ENCODE data around the gene EYS.
A peak's percentile ranks its signal among the peaks of the same experiment; 100 is the strongest.
"Not testable (repeated sequence)": the region's sequence is repeated elsewhere in the genome, so short reads cannot be mapped to it uniquely, and the experiment has no call there.

Gene EYS

DNA sequence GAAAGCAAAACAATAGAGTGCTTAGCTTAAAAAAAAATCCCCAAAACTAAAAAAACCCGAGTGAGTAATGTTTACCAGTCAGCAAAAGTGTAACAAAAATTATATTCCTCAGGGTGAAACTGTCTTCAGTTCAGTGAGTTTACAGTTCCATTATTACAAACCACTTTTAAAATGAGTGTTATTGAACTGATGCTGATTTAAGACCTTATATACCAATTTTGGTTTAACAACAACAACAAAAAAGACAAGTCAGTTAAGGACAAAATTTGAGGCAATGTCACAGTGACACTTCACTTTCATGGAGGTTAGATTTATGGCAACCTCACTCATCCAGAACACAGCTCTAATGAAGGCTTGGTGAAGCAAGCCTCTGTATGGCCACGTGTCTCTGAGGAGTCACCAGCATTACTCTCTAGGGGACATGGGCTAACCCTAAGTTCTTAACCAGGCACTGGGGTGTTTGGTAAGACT is 1440.6 kb downstream of the EYS start:
- DNase-seq: no peak

GRCh38 chr6:64263778-64264177 is 1443.2 kb downstream of the EYS start:
- no peak for DNase-seq

DNA sequence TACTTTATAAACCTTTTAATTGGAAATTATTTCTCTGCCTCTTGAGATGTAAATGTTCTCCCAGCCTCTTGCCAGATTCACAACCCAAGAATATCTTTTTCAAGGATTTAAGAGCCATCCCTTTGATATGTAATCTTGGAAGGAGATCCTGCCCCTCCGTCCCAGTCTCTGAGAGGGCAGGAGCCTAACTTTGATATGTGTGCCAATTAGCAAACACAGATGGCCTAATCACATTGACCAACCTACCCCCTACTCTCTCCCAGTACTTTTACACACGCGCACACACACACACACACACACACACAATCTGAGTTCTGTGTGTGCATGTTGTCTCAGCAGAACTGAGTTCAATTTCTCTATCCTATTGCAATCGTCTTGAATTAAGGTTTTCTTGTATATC is 1447.7 kb downstream of the EYS start:
- DNase-seq: no peak

DNA sequence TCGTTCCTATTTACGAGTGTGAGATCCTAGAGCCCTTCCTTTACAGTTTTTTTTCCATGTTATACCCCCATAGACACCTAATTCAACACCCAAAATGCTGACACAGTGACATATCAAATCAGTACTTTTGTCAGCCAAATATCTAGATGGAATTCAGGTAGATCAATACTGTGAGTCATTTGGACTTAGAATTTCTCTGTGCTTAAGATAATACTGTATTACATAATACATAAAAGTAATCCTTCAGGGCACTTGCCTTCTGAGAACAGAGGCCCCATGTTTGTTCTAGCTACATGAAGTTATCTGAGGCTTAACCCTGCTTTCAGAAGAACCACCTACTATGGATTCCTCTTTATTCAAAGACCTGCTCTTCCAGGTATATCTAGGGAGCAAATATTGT is 1448.3 kb downstream of the EYS start:
- DNase-seq: no peak

- DNase-seq: no peak
Measured at GRCh38 chr6:64258302-64258701, 1448.7 kb downstream of the EYS start.

- no peak for DNase-seq
Measured at GRCh38 chr6:64257586-64257985, 1449.4 kb downstream of the EYS start.

GRCh38 chr6:64256483-64256882 is 1450.5 kb downstream of the EYS start:
- DNase-seq: no peak

DNA sequence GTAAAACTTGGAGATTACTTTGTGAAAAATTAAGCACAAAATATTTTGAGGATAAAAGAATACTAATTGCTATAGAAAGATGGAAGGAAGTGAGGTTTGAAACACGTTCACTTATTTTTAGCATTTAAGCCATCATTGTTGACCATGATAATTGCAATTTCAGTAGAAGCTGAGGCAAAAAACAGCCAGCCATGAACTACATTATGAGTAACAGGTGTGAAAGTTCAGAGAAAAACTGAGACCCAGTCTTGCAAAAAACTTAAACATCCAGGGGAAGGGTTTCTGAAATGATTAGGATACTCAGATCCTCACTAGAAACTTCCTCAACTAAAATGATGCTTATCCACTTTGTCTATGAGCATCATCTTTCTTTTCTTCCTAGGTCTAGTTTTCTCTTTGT is 1452.0 kb downstream of the EYS start:
- DNase-seq: no peak

- DNase-seq: no peak
Measured at GRCh38 chr6:64254558-64254957, 1452.5 kb downstream of the EYS start.

DNA sequence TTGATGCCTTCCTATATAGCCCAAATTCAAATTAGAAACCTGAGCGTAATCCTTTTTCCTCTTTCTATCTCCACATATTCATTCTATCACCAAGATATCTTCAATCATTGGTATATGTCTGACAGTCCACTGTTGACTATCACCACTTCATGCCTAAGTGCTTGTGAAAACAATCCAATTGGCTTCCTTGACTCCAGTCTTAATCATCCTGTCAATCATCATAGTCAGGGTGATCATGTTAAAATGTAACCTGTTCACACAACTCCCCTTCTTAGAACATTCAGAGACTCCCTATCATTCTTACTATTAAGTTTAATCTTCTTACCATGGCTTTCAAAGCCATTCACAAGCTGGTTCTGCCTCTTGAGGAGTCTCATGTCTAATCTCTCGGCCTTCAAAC is 1454.8 kb downstream of the EYS start:
- no peak for DNase-seq

- no peak for DNase-seq
Measured at GRCh38 chr6:64250126-64250525, 1456.9 kb downstream of the EYS start.

DNA sequence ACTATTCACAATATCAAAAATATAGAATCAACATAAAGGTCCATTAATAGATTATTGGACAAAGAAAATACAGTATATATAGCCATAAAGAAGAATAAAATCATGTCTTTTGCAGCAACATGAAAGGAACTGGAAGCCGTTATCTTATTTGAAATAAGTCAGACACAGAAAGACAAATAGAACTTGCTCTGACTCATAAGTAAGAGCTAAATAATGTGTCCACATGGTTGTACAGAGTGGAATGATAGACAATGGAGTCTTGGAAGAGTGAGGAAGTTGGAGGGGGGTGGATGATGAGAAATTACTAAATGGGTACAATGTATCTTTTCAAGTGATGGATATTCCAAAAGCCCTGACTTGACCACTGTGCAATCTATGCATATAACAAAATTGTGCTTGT is 1457.9 kb downstream of the EYS start:
- DNase-seq: no peak

DNA sequence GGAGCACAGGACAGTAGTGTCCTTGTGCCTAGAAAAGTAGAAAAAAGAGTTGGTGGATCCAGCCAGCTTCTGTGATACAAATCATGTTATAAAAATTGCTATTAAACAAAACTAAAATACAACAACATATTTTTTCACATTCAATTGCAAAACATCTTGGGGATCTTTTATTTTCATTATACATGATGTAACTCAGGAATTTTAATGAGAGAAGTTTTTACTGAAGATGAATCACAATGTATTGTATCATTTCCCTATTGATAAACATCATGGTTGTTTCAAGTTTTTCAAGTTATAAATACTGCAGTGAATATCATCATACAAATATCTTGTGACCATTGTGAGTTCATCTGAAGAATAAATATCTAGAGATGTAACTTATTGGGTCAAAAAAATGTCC is 1463.4 kb downstream of the EYS start:
- peak in 1 of 2 donors; percentile 1 for DNase-seq

GRCh38 chr6:64238908-64239307 is 1468.1 kb downstream of the EYS start:
- not testable (repeated sequence) for DNase-seq

- DNase-seq: no peak
Measured at GRCh38 chr6:64238071-64238470, 1469.0 kb downstream of the EYS start.

GRCh38 chr6:64233746-64234145 is 1473.3 kb downstream of the EYS start:
- DNase-seq: no peak

- no peak for DNase-seq
Measured at GRCh38 chr6:64231928-64232327, 1475.1 kb downstream of the EYS start.

- no peak for DNase-seq
Measured at GRCh38 chr6:64230530-64230929, 1476.5 kb downstream of the EYS start.

GRCh38 chr6:64227863-64228262 is 1479.2 kb downstream of the EYS start:
- no peak for DNase-seq

DNA sequence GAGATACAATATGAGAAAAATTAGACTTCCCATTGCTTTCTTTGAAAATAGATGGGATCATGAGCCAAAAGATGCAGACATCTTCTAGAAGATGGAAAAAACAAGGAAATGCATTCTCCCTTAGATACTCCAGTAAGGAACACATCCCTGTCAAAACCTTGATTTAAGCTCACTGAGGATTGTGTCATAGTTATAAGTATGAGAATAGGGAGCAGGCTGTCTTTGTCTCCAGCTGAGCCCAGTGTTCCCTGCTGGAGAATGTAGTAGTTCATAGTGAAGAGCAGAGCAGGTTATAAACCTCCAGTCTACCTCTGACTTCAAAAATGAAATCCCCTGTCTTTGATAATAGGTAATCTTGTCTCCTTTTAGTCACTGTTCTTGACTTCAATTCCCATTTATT is 1481.5 kb downstream of the EYS start:
- DNase-seq: no peak

DNA sequence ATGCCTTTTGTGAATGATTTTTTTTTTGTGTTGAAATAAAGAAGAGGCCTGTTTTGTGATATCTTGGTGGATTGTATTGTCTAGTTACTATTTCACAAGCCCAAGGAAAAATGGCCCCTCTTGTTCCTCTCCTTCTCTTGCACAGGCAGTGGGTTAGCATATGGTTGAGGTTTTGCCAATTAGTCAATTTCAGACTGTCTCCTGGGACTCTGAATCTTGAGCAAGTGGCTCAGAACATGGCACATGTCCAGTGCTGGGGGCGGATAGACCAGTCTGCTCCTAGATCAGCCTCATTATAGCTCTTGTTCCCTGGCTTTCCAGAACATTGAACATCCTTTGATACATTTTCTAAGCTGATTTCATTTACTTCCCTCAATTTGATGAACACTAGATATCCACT is 1482.2 kb downstream of the EYS start:
- DNase-seq: no peak

DNA sequence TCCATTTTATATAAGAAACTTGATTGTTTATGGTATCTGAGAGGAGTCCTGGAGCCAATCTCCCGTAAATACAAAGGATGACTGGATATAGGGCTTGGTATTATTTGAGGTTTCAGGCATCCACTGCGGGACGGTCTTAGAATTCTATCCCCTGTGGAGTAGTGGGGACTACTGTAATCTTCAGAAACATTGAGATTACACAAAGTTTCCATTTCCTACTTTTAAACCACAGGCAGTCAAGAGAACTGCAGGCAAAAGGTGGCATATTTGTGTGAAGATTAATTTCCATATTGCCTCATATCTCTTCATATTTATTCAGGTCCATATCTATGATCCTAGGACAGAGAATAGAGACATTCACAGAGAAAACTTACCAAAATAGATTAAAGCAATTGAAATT is 1485.2 kb downstream of the EYS start:
- DNase-seq: no peak

DNA sequence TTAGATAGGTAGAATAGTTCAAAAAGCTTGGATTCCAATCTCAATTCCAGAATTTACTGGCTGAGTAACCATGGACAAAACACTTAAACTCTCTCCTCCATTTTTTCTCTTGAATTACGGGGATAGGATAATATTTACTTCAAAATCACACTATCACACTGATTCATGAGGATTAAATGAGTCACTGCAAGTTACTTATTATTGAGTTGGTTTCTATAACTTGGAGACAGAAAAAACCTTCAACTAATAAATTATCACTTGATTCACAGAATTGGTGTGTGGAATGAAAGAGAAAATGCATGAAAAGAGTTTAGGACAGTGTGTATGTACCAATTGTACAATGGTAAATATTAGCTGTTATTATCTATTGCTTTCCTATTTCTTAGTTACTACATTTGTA is 1486.2 kb downstream of the EYS start:
- no peak for DNase-seq

GRCh38 chr6:64217721-64218620 is 1489.1 kb downstream of the EYS start:
- no peak for DNase-seq

DNA sequence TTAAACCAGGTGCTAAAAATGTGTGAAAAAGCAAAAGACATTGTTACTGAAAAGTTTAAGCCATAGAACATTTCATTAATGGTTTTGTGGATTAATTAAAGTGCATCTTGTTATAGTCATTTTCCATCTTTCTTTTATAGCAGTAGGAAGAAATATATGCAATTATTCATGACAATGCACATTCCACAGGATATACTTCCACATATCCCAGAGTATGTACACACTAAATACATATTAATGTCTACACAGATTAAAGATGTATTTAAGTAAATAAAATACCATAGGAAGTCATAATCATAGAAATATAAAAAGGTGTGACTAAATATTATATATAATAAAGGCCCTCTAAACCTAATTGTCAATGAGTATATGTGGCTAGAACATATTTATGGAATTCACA is 1492.7 kb downstream of the EYS start:
- DNase-seq: no peak
